ENCODE measurements around the gene BNIP2.
A peak's percentile ranks its signal among the peaks of the same experiment; 100 is the strongest.
"Not testable (repeated sequence)": the region's sequence is repeated elsewhere in the genome, so short reads cannot be mapped to it uniquely, and the experiment has no call there.

Gene BNIP2

GRCh38 chr15:59647085-59647484 is 42.0 kb downstream of the BNIP2 start:
- DNase-seq (ENCODE audit: insufficient read length, low spot score), result no peak
- TF ChIP-seq POU2F2 (IDR thresholded peaks at IDR 0.05; ENCODE audit: low read depth, low read length) (no peak), POLR2A (IDR thresholded peaks at IDR 0.05; ENCODE audit: low read depth, low read length) (no peak), TAF1 (IDR thresholded peaks at IDR 0.05; ENCODE audit: low read depth, low read length) (no peak), POLR2AphosphoS5 (IDR thresholded peaks at IDR 0.05; ENCODE audit: low read depth, low read length) (no peak), SPI1 (IDR thresholded peaks at IDR 0.05; ENCODE audit: low read depth, low read length) (no peak), PAX5 (IDR thresholded peaks at IDR 0.05; ENCODE audit: insufficient read depth, low read length, severe bottlenecking) (no peak)
- no peak for FAIRE-seq

- FAIRE-seq, result no peak
- TF ChIP-seq POLR2AphosphoS5 (IDR thresholded peaks at IDR 0.05; ENCODE audit: low read depth, low read length), result no peak
- no peak for TF ChIP-seq POLR2A (IDR thresholded peaks at IDR 0.05; ENCODE audit: low read depth, low read length)
- TF ChIP-seq PAX5 (IDR thresholded peaks at IDR 0.05; ENCODE audit: insufficient read depth, low read length, severe bottlenecking), result no peak
- no peak for TF ChIP-seq POU2F2 (IDR thresholded peaks at IDR 0.05; ENCODE audit: low read depth, low read length)
- TF ChIP-seq SPI1 (IDR thresholded peaks at IDR 0.05; ENCODE audit: low read depth, low read length), result no peak
- no peak for TF ChIP-seq TAF1 (IDR thresholded peaks at IDR 0.05; ENCODE audit: low read depth, low read length)
Observed at GRCh38 chr15:59646277-59646676, 42.8 kb downstream of the BNIP2 start.

GRCh38 chr15:59645812-59646211 is 43.3 kb downstream of the BNIP2 start:
- DNase-seq (ENCODE audit: insufficient read length, low spot score); FAIRE-seq: not testable (repeated sequence)

More at GRCh38 chr15:59646277-59646676, 42.8 kb downstream of the BNIP2 start:
- DNase-seq (ENCODE audit: insufficient read length, low spot score), result no peak

- no peak for TF ChIP-seq POLR2AphosphoS5 (IDR thresholded peaks at IDR 0.05; ENCODE audit: low read depth, low read length)
- no peak for TF ChIP-seq SPI1 (IDR thresholded peaks at IDR 0.05; ENCODE audit: low read depth, low read length)
- no peak for TF ChIP-seq PAX5 (IDR thresholded peaks at IDR 0.05; ENCODE audit: insufficient read depth, low read length, severe bottlenecking)
- no peak for TF ChIP-seq POU2F2 (IDR thresholded peaks at IDR 0.05; ENCODE audit: low read depth, low read length)
- no peak for TF ChIP-seq POLR2A (IDR thresholded peaks at IDR 0.05; ENCODE audit: low read depth, low read length)
- no peak for TF ChIP-seq TAF1 (IDR thresholded peaks at IDR 0.05; ENCODE audit: low read depth, low read length)
- FAIRE-seq (no peak), DNase-seq (ENCODE audit: insufficient read length, low spot score) (no peak)
Observed at GRCh38 chr15:59644756-59645155, 44.4 kb downstream of the BNIP2 start.

GRCh38 chr15:59642351-59642750 is 46.8 kb downstream of the BNIP2 start:
- DNase-seq (ENCODE audit: insufficient read length, low spot score), result no peak
- FAIRE-seq, result no peak
- no peak for TF ChIP-seq POLR2A (IDR thresholded peaks at IDR 0.05; ENCODE audit: low read depth, low read length)
- TF ChIP-seq POU2F2 (IDR thresholded peaks at IDR 0.05; ENCODE audit: low read depth, low read length), result no peak
- no peak for TF ChIP-seq PAX5 (IDR thresholded peaks at IDR 0.05; ENCODE audit: insufficient read depth, low read length, severe bottlenecking)
- TF ChIP-seq TAF1 (IDR thresholded peaks at IDR 0.05; ENCODE audit: low read depth, low read length), result no peak
- no peak for TF ChIP-seq POLR2AphosphoS5 (IDR thresholded peaks at IDR 0.05; ENCODE audit: low read depth, low read length)
- no peak for TF ChIP-seq SPI1 (IDR thresholded peaks at IDR 0.05; ENCODE audit: low read depth, low read length)

GRCh38 chr15:59637507-59637906 is 51.6 kb downstream of the BNIP2 start:
- peak; percentile 45 for FAIRE-seq
- not testable (repeated sequence) for DNase-seq (ENCODE audit: insufficient read length, low spot score)

GRCh38 chr15:59636184-59636583 is 52.9 kb downstream of the BNIP2 start:
- no peak for FAIRE-seq
- DNase-seq (ENCODE audit: insufficient read length, low spot score), result no peak
- TF ChIP-seq SPI1 (IDR thresholded peaks at IDR 0.05; ENCODE audit: low read depth, low read length) (no peak), POU2F2 (IDR thresholded peaks at IDR 0.05; ENCODE audit: low read depth, low read length) (no peak), POLR2AphosphoS5 (IDR thresholded peaks at IDR 0.05; ENCODE audit: low read depth, low read length) (no peak)

- FAIRE-seq (no peak), DNase-seq (ENCODE audit: insufficient read length, low spot score) (no peak)
- TF ChIP-seq POU2F2 (IDR thresholded peaks at IDR 0.05; ENCODE audit: low read depth, low read length) (no peak), PAX5 (IDR thresholded peaks at IDR 0.05; ENCODE audit: insufficient read depth, low read length, severe bottlenecking) (no peak), POLR2AphosphoS5 (IDR thresholded peaks at IDR 0.05; ENCODE audit: low read depth, low read length) (no peak), SPI1 (IDR thresholded peaks at IDR 0.05; ENCODE audit: low read depth, low read length) (no peak), POLR2A (IDR thresholded peaks at IDR 0.05; ENCODE audit: low read depth, low read length) (no peak), TAF1 (IDR thresholded peaks at IDR 0.05; ENCODE audit: low read depth, low read length) (no peak)
Observed at GRCh38 chr15:59632714-59633113, 56.4 kb downstream of the BNIP2 start.

GRCh38 chr15:59622289-59622688 is 66.8 kb downstream of the BNIP2 start:
- DNase-seq (ENCODE audit: insufficient read length, low spot score), result peak; percentile 39
- FAIRE-seq, result peak; percentile 94

GRCh38 chr15:59618406-59618805 is 70.7 kb downstream of the BNIP2 start:
- no peak for TF ChIP-seq POU2F2 (IDR thresholded peaks at IDR 0.05; ENCODE audit: low read depth, low read length)
- no peak for TF ChIP-seq POLR2A (IDR thresholded peaks at IDR 0.05; ENCODE audit: low read depth, low read length)
- TF ChIP-seq PAX5 (IDR thresholded peaks at IDR 0.05; ENCODE audit: insufficient read depth, low read length, severe bottlenecking), result no peak
- TF ChIP-seq TAF1 (IDR thresholded peaks at IDR 0.05; ENCODE audit: low read depth, low read length), result no peak
- no peak for TF ChIP-seq SPI1 (IDR thresholded peaks at IDR 0.05; ENCODE audit: low read depth, low read length)
- TF ChIP-seq POLR2AphosphoS5 (IDR thresholded peaks at IDR 0.05; ENCODE audit: low read depth, low read length), result no peak
- FAIRE-seq (no peak), DNase-seq (ENCODE audit: insufficient read length, low spot score) (no peak)

More at GRCh38 chr15:59622289-59622688, 66.8 kb downstream of the BNIP2 start:
- TF ChIP-seq POLR2A (IDR thresholded peaks at IDR 0.05; ENCODE audit: low read depth, low read length), result no peak
- no peak for TF ChIP-seq POU2F2 (IDR thresholded peaks at IDR 0.05; ENCODE audit: low read depth, low read length)
- no peak for TF ChIP-seq POLR2AphosphoS5 (IDR thresholded peaks at IDR 0.05; ENCODE audit: low read depth, low read length)
- no peak for TF ChIP-seq PAX5 (IDR thresholded peaks at IDR 0.05; ENCODE audit: insufficient read depth, low read length, severe bottlenecking)
- TF ChIP-seq SPI1 (IDR thresholded peaks at IDR 0.05; ENCODE audit: low read depth, low read length), result no peak
- no peak for TF ChIP-seq TAF1 (IDR thresholded peaks at IDR 0.05; ENCODE audit: low read depth, low read length)

GRCh38 chr15:59616379-59616778 is 72.7 kb downstream of the BNIP2 start:
- TF ChIP-seq SPI1 (IDR thresholded peaks at IDR 0.05; ENCODE audit: low read depth, low read length) (no peak), PAX5 (IDR thresholded peaks at IDR 0.05; ENCODE audit: insufficient read depth, low read length, severe bottlenecking) (no peak), POLR2A (IDR thresholded peaks at IDR 0.05; ENCODE audit: low read depth, low read length) (no peak), POLR2AphosphoS5 (IDR thresholded peaks at IDR 0.05; ENCODE audit: low read depth, low read length) (no peak), POU2F2 (IDR thresholded peaks at IDR 0.05; ENCODE audit: low read depth, low read length) (no peak), TAF1 (IDR thresholded peaks at IDR 0.05; ENCODE audit: low read depth, low read length) (no peak)
- DNase-seq (ENCODE audit: insufficient read length, low spot score), result no peak
- FAIRE-seq, result no peak

Measured in GM12891 (cell line).